Ishikawa (cell line): ENCODE results near the gene GRIK4.

Source experiments
- CEBPB ChIP-seq: IDR thresholded peaks from 2 replicates; pipeline ENCODE4 v1.6.1; 2012
- EGR1 ChIP-seq: IDR thresholded peaks from 2 replicates; pipeline ENCODE4 v1.6.1; 2012
- EP300 ChIP-seq: IDR thresholded peaks from 2 replicates; pipeline ENCODE4 v1.6.1; 2012; ENCODE audit warnings: borderline replicate concordance
- FOXM1 ChIP-seq: IDR thresholded peaks from 2 replicates; pipeline ENCODE4 v1.6.1; 2012; ENCODE audit warnings: low read depth, borderline replicate concordance
- NFIC ChIP-seq: IDR thresholded peaks from 2 replicates; pipeline ENCODE4 v1.6.1; 2012
- RAD21 ChIP-seq: IDR thresholded peaks from 2 replicates; pipeline ENCODE4 v1.6.1; 2012; ENCODE audit warnings: low read depth
- TAF1 ChIP-seq: IDR thresholded peaks from 2 replicates; pipeline ENCODE4 v1.6.1; 2012; ENCODE audit warnings: low read depth, mild to moderate bottlenecking
- TCF12 ChIP-seq: IDR thresholded peaks from 2 replicates; pipeline ENCODE4 v1.6.1; 2012; ENCODE audit warnings: low read depth
- TEAD4 ChIP-seq: IDR thresholded peaks from 2 replicates; pipeline ENCODE4 v1.6.1; 2012
- YY1 ChIP-seq: IDR thresholded peaks from 2 replicates; pipeline ENCODE4 v1.6.1; 2012; ENCODE audit warnings: low read depth
- ZBTB7A ChIP-seq: IDR thresholded peaks from 2 replicates; pipeline ENCODE4 v1.6.1; 2012; ENCODE audit warnings: low read depth
- TF ChIP-seq, protein P1 (sequence below): IDR thresholded peaks from 2 replicates; pipeline ENCODE4 v1.6.1; 2012
- TF ChIP-seq, protein P2 (sequence below): IDR thresholded peaks from 2 replicates; pipeline ENCODE4 v1.6.1; 2012; ENCODE audit warnings: low read depth, mild to moderate bottlenecking

- TF ChIP-seq YY1 (no peak), EGR1 (no peak), NFIC (no peak), TAF1 (no peak), RAD21 (no peak), ZBTB7A (no peak), TEAD4 (no peak), TCF12 (no peak), CEBPB (no peak), EP300 (no peak), FOXM1 (no peak)
- TF ChIP-seq, protein P1, sequence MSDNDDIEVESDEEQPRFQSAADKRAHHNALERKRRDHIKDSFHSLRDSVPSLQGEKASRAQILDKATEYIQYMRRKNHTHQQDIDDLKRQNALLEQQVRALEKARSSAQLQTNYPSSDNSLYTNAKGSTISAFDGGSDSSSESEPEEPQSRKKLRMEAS, result no peak
- TF ChIP-seq, protein P2, sequence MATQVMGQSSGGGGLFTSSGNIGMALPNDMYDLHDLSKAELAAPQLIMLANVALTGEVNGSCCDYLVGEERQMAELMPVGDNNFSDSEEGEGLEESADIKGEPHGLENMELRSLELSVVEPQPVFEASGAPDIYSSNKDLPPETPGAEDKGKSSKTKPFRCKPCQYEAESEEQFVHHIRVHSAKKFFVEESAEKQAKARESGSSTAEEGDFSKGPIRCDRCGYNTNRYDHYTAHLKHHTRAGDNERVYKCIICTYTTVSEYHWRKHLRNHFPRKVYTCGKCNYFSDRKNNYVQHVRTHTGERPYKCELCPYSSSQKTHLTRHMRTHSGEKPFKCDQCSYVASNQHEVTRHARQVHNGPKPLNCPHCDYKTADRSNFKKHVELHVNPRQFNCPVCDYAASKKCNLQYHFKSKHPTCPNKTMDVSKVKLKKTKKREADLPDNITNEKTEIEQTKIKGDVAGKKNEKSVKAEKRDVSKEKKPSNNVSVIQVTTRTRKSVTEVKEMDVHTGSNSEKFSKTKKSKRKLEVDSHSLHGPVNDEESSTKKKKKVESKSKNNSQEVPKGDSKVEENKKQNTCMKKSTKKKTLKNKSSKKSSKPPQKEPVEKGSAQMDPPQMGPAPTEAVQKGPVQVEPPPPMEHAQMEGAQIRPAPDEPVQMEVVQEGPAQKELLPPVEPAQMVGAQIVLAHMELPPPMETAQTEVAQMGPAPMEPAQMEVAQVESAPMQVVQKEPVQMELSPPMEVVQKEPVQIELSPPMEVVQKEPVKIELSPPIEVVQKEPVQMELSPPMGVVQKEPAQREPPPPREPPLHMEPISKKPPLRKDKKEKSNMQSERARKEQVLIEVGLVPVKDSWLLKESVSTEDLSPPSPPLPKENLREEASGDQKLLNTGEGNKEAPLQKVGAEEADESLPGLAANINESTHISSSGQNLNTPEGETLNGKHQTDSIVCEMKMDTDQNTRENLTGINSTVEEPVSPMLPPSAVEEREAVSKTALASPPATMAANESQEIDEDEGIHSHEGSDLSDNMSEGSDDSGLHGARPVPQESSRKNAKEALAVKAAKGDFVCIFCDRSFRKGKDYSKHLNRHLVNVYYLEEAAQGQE, result no peak
These were observed 198.3 kb downstream of the GRIK4 start for GRCh38 chr11:120709808-120710207.
